Tibial nerve (tissue), 4 donors: Measurements from ENCODE around the gene NPR3.

Experiments
- EP300 ChIP-seq, 2 donors: sonication (generic); formaldehyde crosslinking; IDR thresholded peaks; one replicate each; pipeline ENCODE4 v1.6.1; 2017; ENCODE audit warnings: antibody characterized with exemption in 2 of 2, mild to moderate bottlenecking in 1 of 2
- POLR2A ChIP-seq, 2 donors: fragments of 450-650 bp; IDR thresholded peaks; one replicate each; pipeline ENCODE4 v1.6.1; 2017; ENCODE audit warnings: antibody characterized with exemption in 2 of 2, mild to moderate bottlenecking in 2 of 2, moderate library complexity in 2 of 2
- TF ChIP-seq, protein P1 (sequence below), 5 experiments: fragments of 200-600 bp in 3 of 5; fragments of 450-650 bp in 2 of 5; sonication (generic) in 3 of 5; IDR thresholded peaks; one replicate each; pipeline ENCODE4 v1.5.1; 2016 to 2019; ENCODE audit warnings: antibody characterized with exemption in 5 of 5, mild to moderate bottlenecking in 3 of 5, moderate library complexity in 2 of 5

DNA sequence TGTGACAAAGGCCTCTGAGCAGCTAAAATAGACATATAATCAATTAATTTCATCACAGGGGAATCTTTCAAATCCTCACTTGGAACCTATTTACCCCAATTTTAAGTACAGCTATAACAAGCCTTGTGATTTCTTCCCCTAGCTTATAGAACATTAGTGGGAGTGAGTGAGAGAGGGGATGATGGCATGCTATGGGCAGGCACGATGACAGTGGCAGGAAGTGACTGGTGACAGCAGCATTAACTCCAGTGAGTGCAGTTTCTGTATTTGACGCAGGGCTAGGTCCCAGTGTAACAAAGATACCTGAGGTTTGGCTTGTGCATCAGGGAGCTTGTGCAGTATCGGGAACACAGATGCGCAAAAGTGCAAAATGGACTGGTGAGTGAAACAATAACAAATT, 54.1 kb downstream of the NPR3 start:
- TF ChIP-seq, protein P1, sequence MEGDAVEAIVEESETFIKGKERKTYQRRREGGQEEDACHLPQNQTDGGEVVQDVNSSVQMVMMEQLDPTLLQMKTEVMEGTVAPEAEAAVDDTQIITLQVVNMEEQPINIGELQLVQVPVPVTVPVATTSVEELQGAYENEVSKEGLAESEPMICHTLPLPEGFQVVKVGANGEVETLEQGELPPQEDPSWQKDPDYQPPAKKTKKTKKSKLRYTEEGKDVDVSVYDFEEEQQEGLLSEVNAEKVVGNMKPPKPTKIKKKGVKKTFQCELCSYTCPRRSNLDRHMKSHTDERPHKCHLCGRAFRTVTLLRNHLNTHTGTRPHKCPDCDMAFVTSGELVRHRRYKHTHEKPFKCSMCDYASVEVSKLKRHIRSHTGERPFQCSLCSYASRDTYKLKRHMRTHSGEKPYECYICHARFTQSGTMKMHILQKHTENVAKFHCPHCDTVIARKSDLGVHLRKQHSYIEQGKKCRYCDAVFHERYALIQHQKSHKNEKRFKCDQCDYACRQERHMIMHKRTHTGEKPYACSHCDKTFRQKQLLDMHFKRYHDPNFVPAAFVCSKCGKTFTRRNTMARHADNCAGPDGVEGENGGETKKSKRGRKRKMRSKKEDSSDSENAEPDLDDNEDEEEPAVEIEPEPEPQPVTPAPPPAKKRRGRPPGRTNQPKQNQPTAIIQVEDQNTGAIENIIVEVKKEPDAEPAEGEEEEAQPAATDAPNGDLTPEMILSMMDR (IDR thresholded peaks at IDR 0.05) = no peak
- no peak for TF ChIP-seq EP300 (IDR thresholded peaks at IDR 0.05)
- TF ChIP-seq POLR2A (IDR thresholded peaks at IDR 0.05) = no peak
